Breast epithelium (tissue), 4 donors: ENCODE data around the gene GMFB. TPM values are rescaled to one million over a fixed set of nuclear protein-coding genes. Genes with fewer than 3 reads are reported as not detected.

Source experiments
- DNase-seq, 2 donors: peaks; one replicate each; pipeline ENCODE4 v3.0.0-alpha.2; 2019; ENCODE audit warnings: low spot score in 2 of 2
- H3K27ac ChIP-seq, 2 donors: fragments of 200-600 bp; sonication (generic) in 1 of 2; one replicate each; pipeline ENCODE4 v1.5.1; 2016 to 2019; ENCODE audit warnings: mild to moderate bottlenecking in 1 of 2
- H3K27me3 ChIP-seq, 2 donors: fragments of 200-600 bp; sonication (generic) in 1 of 2; one replicate each; pipeline versions ENCODE4 v1.5.1 to v1.6.0; 2017 to 2019; ENCODE audit warnings: control low read depth in 1 of 2, mild to moderate bottlenecking in 1 of 2
- H3K36me3 ChIP-seq: fragments of 200-600 bp; one replicate; pipeline ENCODE4 v1.5.1; 2019
- H3K4me1 ChIP-seq, 2 donors: fragments of 200-600 bp; sonication (generic); one replicate each; pipeline ENCODE4 v1.5.1; 2016 to 2019; ENCODE audit warnings: control low read depth in 1 of 2
- H3K4me3 ChIP-seq, 3 donors: fragments of 200-600 bp; sonication (generic); 1 replicate in 2 of 3; 2 replicates in 1 of 3; pipeline ENCODE4 v1.5.1; 2016 to 2019; ENCODE audit warnings: mild to moderate bottlenecking in 3 of 3, moderate library complexity in 2 of 3
- H3K9me3 ChIP-seq, 2 donors: fragments of 200-600 bp; sonication (generic) in 1 of 2; one replicate each; pipeline ENCODE4 v1.5.1; 2016 to 2019; ENCODE audit warnings: control low read depth in 1 of 2
- CTCF ChIP-seq, 3 donors: fragments of 450-650 bp; IDR thresholded peaks; one replicate each; pipeline ENCODE4 v1.5.1; 2016 to 2017; ENCODE audit warnings: antibody characterized with exemption in 3 of 3, mild to moderate bottlenecking in 3 of 3, moderate library complexity in 3 of 3
- POLR2A ChIP-seq: fragments of 450-650 bp; IDR thresholded peaks from one replicate; pipeline ENCODE4 v1.6.1; 2016; ENCODE audit warnings: antibody characterized with exemption, mild to moderate bottlenecking, moderate library complexity
- POLR2AphosphoS5 ChIP-seq, 3 donors: sonication (generic); formaldehyde crosslinking; IDR thresholded peaks; one replicate each; pipeline ENCODE4 v1.6.1; 2017; ENCODE audit warnings: antibody characterized with exemption in 3 of 3
- intact Hi-C: fragments of 100-400 bp; cut with DNase I; formaldehyde crosslinking; loops from one replicate; pipeline ENCODE4 v1.15.1; 2023; ENCODE audit warnings: low total_unique reads
- total RNA-seq, 3 donors: library from RNA; depleted of rRNA; stranded (reverse); fragments of >200 nt; gene quantifications; one replicate each; pipeline ENCODE4 v1.1.0, GENCODE V29; 2016

Gene GMFB
- total RNA-seq, 3 donors from 2014 or later, result 43.3 to 82.5 (median 64.6) TPM

GRCh38 chr14:54435500-54435981, 53.2 kb downstream of the GMFB start:
- H3K9me3 ChIP-seq, result no peaks in the 10 kb centered on the region
- no peak overlapping the region for H3K27ac ChIP-seq
- H3K36me3 ChIP-seq, result no peaks in the 10 kb centered on the region
- no peaks in the 10 kb centered on the region for H3K27me3 ChIP-seq
- intact Hi-C loops, result no loop called here
- no peak overlapping the region for H3K4me3 ChIP-seq
- no peak for DNase-seq
- H3K4me1 ChIP-seq, result no peaks in the 10 kb centered on the region
- TF ChIP-seq POLR2AphosphoS5 (IDR thresholded peaks at IDR 0.05) (no peak), POLR2A (no peak), CTCF (IDR thresholded peaks at IDR 0.05) (no peak)

- Histone ChIP-seq H3K27me3 (no peaks in the 10 kb centered on the region), H3K4me3 (no peak overlapping the region), H3K27ac (no peak overlapping the region), H3K9me3 (no peaks in the 10 kb centered on the region), H3K4me1 (no peaks in the 10 kb centered on the region), H3K36me3 (no peaks in the 10 kb centered on the region)
- intact Hi-C loops, result no loop called here
- TF ChIP-seq POLR2A (no peak), CTCF (IDR thresholded peaks at IDR 0.05) (no peak), POLR2AphosphoS5 (IDR thresholded peaks at IDR 0.05) (no peak)
- DNase-seq, result no peak
Measured at GRCh38 chr14:54428527-54428926, 60.3 kb downstream of the GMFB start.

- TF ChIP-seq POLR2A (no peak), POLR2AphosphoS5 (IDR thresholded peaks at IDR 0.05) (no peak), CTCF (IDR thresholded peaks at IDR 0.05) (no peak)
- Histone ChIP-seq H3K36me3 (no peaks in the 10 kb centered on the region), H3K27ac (no peak overlapping the region), H3K27me3 (no peaks in the 10 kb centered on the region), H3K4me3 (no peak overlapping the region), H3K9me3 (no peaks in the 10 kb centered on the region), H3K4me1 (no peaks in the 10 kb centered on the region)
- no peak for DNase-seq
- intact Hi-C loops, result no loop called here
Measured at GRCh38 chr14:54427871-54428270, 60.9 kb downstream of the GMFB start.

GRCh38 chr14:54425537-54426274, 63.1 kb downstream of the GMFB start:
- Histone ChIP-seq H3K27me3 (no peaks in the 10 kb centered on the region), H3K4me3 (no peak overlapping the region), H3K9me3 (no peaks in the 10 kb centered on the region), H3K4me1 (no peaks in the 10 kb centered on the region), H3K36me3 (no peaks in the 10 kb centered on the region), H3K27ac (no peak overlapping the region)
- DNase-seq, result no peak
- intact Hi-C loops, result no loop called here
- TF ChIP-seq CTCF (IDR thresholded peaks at IDR 0.05), result no peak

- Histone ChIP-seq H3K9me3 (no peaks in the 10 kb centered on the region), H3K36me3 (no peaks in the 10 kb centered on the region), H3K27me3 (no peaks in the 10 kb centered on the region), H3K4me1 (no peaks in the 10 kb centered on the region), H3K4me3 (no peak overlapping the region), H3K27ac (no peak overlapping the region)
- no peak for TF ChIP-seq POLR2AphosphoS5 (IDR thresholded peaks at IDR 0.05)
- TF ChIP-seq POLR2A, result no peak
- TF ChIP-seq CTCF (IDR thresholded peaks at IDR 0.05), result no peak
- DNase-seq, result no peak
- intact Hi-C loops, result no loop called here
Measured at GRCh38 chr14:54425068-54425467, 63.7 kb downstream of the GMFB start.

Other genes with a start within 250 kb of the GMFB start
- 1 to 10 TPM; 2.0 to 4.3 (median 2.9) TPM for gene CDKN3, start 92.0 kb downstream of the GMFB start, total RNA-seq
- gene CNIH1, start 47.6 kb downstream of the GMFB start, total RNA-seq, result 100 to 1,000 TPM; 120 to 200 (median 146) TPM
- gene CGRRF1, start 20.9 kb upstream of the GMFB start, total RNA-seq, result 10 to 100 TPM; 21.0 to 25.5 (median 23.6) TPM
- gene SAMD4A, start 78.1 kb upstream of the GMFB start, total RNA-seq, result 10 to 100 TPM; 28.5 to 44.6 (median 36.2) TPM